Activated naive CD4-positive, alpha-beta T cell treated with anti-CD3 and anti-CD28 coated beads, Interleukin-2, amount 50 U/mL, for 16 hours (primary cell): Measurements from ENCODE around the gene LHFPL3.
A peak's percentile ranks its signal among the peaks of the same experiment; 100 is the strongest.
"Not testable (repeated sequence)": the region's sequence is repeated elsewhere in the genome, so short reads cannot be mapped to it uniquely, and the experiment has no call there.

Source experiments
- DNase-seq: peaks from one replicate; pipeline ENCODE4 v3.0.0-alpha.2; 2020

Gene LHFPL3

GRCh38 chr7:104906556-104906955 lies 578.2 kb downstream of the LHFPL3 start:
- DNase-seq: no peak

GRCh38 chr7:104908636-104909035 lies 580.2 kb downstream of the LHFPL3 start:
- DNase-seq: no peak

GRCh38 chr7:104909096-104909495 lies 580.7 kb downstream of the LHFPL3 start:
- DNase-seq: no peak

GRCh38 chr7:104914421-104914820 lies 586.0 kb downstream of the LHFPL3 start:
- no peak for DNase-seq

GRCh38 chr7:104921596-104921995 lies 593.2 kb downstream of the LHFPL3 start:
- DNase-seq: no peak

- no peak for DNase-seq
Measured at GRCh38 chr7:104922182-104923009, 594.0 kb downstream of the LHFPL3 start.

GRCh38 chr7:104923010-104923421 lies 594.6 kb downstream of the LHFPL3 start:
- DNase-seq: peak; percentile 65

- DNase-seq: not testable (repeated sequence)
Measured at GRCh38 chr7:104926189-104926588, 597.8 kb downstream of the LHFPL3 start.

GRCh38 chr7:104926601-104927041 lies 598.2 kb downstream of the LHFPL3 start:
- DNase-seq: no peak

- DNase-seq: no peak
Measured at GRCh38 chr7:104927055-104927454, 598.7 kb downstream of the LHFPL3 start.

GRCh38 chr7:104928721-104929400 lies 600.5 kb downstream of the LHFPL3 start:
- no peak for DNase-seq

- no peak for DNase-seq
Measured at GRCh38 chr7:104929921-104930320, 601.5 kb downstream of the LHFPL3 start.

- no peak for DNase-seq
Measured at GRCh38 chr7:104931181-104931781, 602.9 kb downstream of the LHFPL3 start.

GRCh38 chr7:104933022-104933421 lies 604.6 kb downstream of the LHFPL3 start:
- DNase-seq: no peak

- no peak for DNase-seq
Measured at GRCh38 chr7:104933521-104933988, 605.2 kb downstream of the LHFPL3 start.

GRCh38 chr7:104934665-104935064 lies 606.3 kb downstream of the LHFPL3 start:
- DNase-seq: no peak

- no peak for DNase-seq
Measured at GRCh38 chr7:104935276-104935675, 606.9 kb downstream of the LHFPL3 start.

- no peak for DNase-seq
Measured at GRCh38 chr7:104936546-104936945, 608.1 kb downstream of the LHFPL3 start.

- not testable (repeated sequence) for DNase-seq
Measured at GRCh38 chr7:104937489-104937888, 609.1 kb downstream of the LHFPL3 start.

GRCh38 chr7:104938741-104939390 lies 610.5 kb downstream of the LHFPL3 start:
- DNase-seq: no peak

GRCh38 chr7:104940023-104940710 lies 611.8 kb downstream of the LHFPL3 start:
- DNase-seq: no peak
